HepG2 (cell line): Measurements from ENCODE around the gene RGS19. TPM values are rescaled to one million over a fixed set of nuclear protein-coding genes. Genes with fewer than 3 reads are reported as not detected.

ENCODE experiments used
- GATA4 ChIP-seq: sonication (generic); IDR thresholded peaks from 2 replicates; pipeline ENCODE4 v1.6.1; 2016; ENCODE audit warnings: antibody characterized with exemption, low read depth, borderline replicate concordance
- HDAC1 ChIP-seq: sonication (generic); formaldehyde crosslinking; IDR thresholded peaks from 2 replicates; pipeline ENCODE4 v1.5.1; 2020; ENCODE audit warnings: mild to moderate bottlenecking, missing genetic modification reagents
- HIVEP1 ChIP-seq: sonication (generic); formaldehyde crosslinking; IDR thresholded peaks from 2 replicates; pipeline ENCODE4 v1.4.0; 2020; ENCODE audit warnings: mild to moderate bottlenecking, missing genetic modification reagents
- MIER2 ChIP-seq: IDR thresholded peaks from 2 replicates; pipeline ENCODE4 v1.6.1; 2016; ENCODE audit warnings: missing biosample characterization, missing genetic modification reagents
- MLLT10 ChIP-seq: sonication (generic); formaldehyde crosslinking; IDR thresholded peaks from 2 replicates; pipeline ENCODE4 v1.4.0; 2020; ENCODE audit warnings: missing genetic modification reagents
- MTA3 ChIP-seq: sonication (generic); formaldehyde crosslinking; IDR thresholded peaks from 2 replicates; pipeline ENCODE4 v1.4.0; 2020; ENCODE audit warnings: missing genetic modification reagents
- PHF5A ChIP-seq: IDR thresholded peaks from one replicate; pipeline ENCODE4 v1.6.1; 2018; ENCODE audit warnings: low read depth, missing genetic modification reagents; ENCODE audit not compliant: unreplicated experiment
- PRPF4 ChIP-seq: fragments of 200-400 bp; formaldehyde crosslinking; IDR thresholded peaks from 2 replicates; pipeline ENCODE4 v1.6.1; 2016; ENCODE audit warnings: low read length, low read depth; ENCODE audit not compliant: poor library complexity, severe bottlenecking
- RFXANK ChIP-seq: IDR thresholded peaks from 2 replicates; pipeline ENCODE4 v1.6.1; 2016
- TBP ChIP-seq: sonication (generic); formaldehyde crosslinking; IDR thresholded peaks from 2 replicates; pipeline ENCODE4 v1.5.0; 2020; ENCODE audit warnings: missing genetic modification reagents
- UBTF ChIP-seq: sonication (generic); formaldehyde crosslinking; IDR thresholded peaks from 2 replicates; pipeline ENCODE4 v1.4.0; 2020; ENCODE audit warnings: mild to moderate bottlenecking, missing genetic modification reagents
- USF2 ChIP-seq, 2 experiments: sonication (generic) in 1 of 2; formaldehyde crosslinking in 1 of 2; IDR thresholded peaks; 2 replicates each; pipeline versions ENCODE4 v1.5.1 to v1.6.1; 2011 to 2020; ENCODE audit warnings: borderline replicate concordance in 1 of 2, low read depth in 1 of 2, low read length in 1 of 2, mild to moderate bottlenecking in 1 of 2, missing genetic modification reagents in 1 of 2, moderate library complexity in 1 of 2
- ZKSCAN1 ChIP-seq: fragments of 150-350 bp; IDR thresholded peaks from 2 replicates; pipeline ENCODE4 v1.6.1; 2014; ENCODE audit warnings: low read length
- ZNF335 ChIP-seq: sonication (generic); formaldehyde crosslinking; IDR thresholded peaks from 2 replicates; pipeline ENCODE4 v1.4.0; 2020; ENCODE audit warnings: missing genetic modification reagents
- ZNF354B ChIP-seq: sonication (generic); formaldehyde crosslinking; IDR thresholded peaks from 2 replicates; pipeline ENCODE4 v1.8.0; 2022; ENCODE audit warnings: mild to moderate bottlenecking, missing genetic modification reagents
- ZNF431 ChIP-seq: sonication (generic); formaldehyde crosslinking; IDR thresholded peaks from 2 replicates; pipeline ENCODE4 v1.9.0; 2022; ENCODE audit warnings: missing genetic modification reagents, low read depth, mild to moderate bottlenecking, borderline replicate concordance
- ZNF503 ChIP-seq: sonication (generic); formaldehyde crosslinking; IDR thresholded peaks from 2 replicates; pipeline ENCODE4 v1.4.0; 2020; ENCODE audit warnings: missing genetic modification reagents
- ZNF564 ChIP-seq: sonication (generic); formaldehyde crosslinking; IDR thresholded peaks from 2 replicates; pipeline ENCODE4 v1.8.1; 2023; ENCODE audit warnings: mild to moderate bottlenecking, missing genetic modification reagents
- ZNF720 ChIP-seq: sonication (generic); formaldehyde crosslinking; IDR thresholded peaks from 2 replicates; pipeline ENCODE4 v1.4.0; 2020; ENCODE audit warnings: missing genetic modification reagents
- ZNF83 ChIP-seq: sonication (generic); formaldehyde crosslinking; IDR thresholded peaks from 2 replicates; pipeline ENCODE4 v1.4.0; 2020; ENCODE audit warnings: missing genetic modification reagents, mild to moderate bottlenecking, borderline replicate concordance
- polyA plus RNA-seq, 8 experiments: library from polyadenylated mRNA; depleted of rRNA in 3 of 8; stranded (reverse) in 7 of 8; unstranded in 1 of 8; fragments of >200 nt; fragmentation: Illumina TruSeq in 4 of 8; extraction: Trizol in 4 of 8; gene quantifications; 2 replicates each; pipeline versions ENCODE4 v1.2.1 to v1.2.3, GENCODE V29; 2011 to 2016; ENCODE audit warnings: low read depth in 4 of 8, missing spikeins in 1 of 8, mixed read lengths in 1 of 8; ENCODE audit not compliant: insufficient read depth in 1 of 8
- total RNA-seq, 5 experiments: library from RNA; depleted of rRNA; stranded (reverse); fragments of >200 nt; fragmentation: Illumina TruSeq; extraction: Trizol; gene quantifications; 2 replicates each; pipeline ENCODE4 v1.2.3, GENCODE V29; 2016; ENCODE audit warnings: low read depth in 1 of 5
- TF ChIP-seq, protein P1 (sequence below): IDR thresholded peaks from 2 replicates; pipeline ENCODE4 v1.6.1; 2016
- TF ChIP-seq, protein P2 (sequence below): sonication (generic); formaldehyde crosslinking; IDR thresholded peaks from 2 replicates; pipeline ENCODE4 v1.4.0; 2020; ENCODE audit warnings: missing genetic modification reagents

The RGS19 gene
- total and polyA plus RNA-seq, 2 of the 13 experiments (the other 11 are each of a cell fraction or from before 2014, with no cell fraction given) = 10.7 to 11.9 TPM

DNA sequence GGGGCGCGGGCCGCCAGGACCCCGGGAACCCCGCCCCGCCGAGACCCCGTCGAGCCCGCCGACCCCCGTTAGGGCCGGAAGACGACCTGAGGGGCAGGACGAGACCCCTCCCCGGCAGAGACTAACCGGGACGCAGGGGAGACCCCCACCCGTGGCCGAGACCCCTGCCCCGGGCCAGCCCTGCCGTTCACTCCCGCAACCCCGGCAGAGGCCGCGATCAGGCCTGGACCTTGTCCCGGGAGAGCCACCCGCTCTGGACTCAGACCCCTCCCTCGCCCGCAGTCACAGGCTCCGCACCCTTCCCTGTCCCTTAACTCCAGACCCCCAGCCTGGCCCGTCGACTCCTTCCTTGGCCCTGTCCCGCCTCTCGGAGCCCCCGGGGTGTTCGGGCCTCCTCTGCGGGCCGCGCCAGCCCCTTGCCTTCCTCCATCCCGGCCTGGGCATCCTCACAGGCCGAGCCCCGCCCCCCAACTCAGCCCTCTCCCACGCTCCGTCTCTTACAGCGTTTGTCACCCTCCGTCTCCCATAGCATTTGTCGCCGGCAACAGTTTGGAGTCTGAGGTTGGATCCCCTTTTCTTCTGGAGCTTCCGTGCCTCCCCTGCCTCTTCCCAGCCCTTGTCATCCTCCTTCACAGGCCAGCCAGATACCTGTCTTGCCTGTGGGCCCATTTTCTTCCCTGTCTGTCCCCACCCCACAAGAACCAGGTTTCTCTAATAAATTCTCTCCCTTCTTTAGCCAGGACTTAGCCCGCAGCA, 15.8 kb downstream of the RGS19 start (continued):
- TF ChIP-seq UBTF (CRISPR knock-in tag) = peak; percentile 68
- no peak for TF ChIP-seq TBP (CRISPR knock-in tag)
- TF ChIP-seq HDAC1 (CRISPR knock-in tag) = peak; percentile 9; the same call in 1 of the 2 replicates
- TF ChIP-seq MLLT10 (CRISPR knock-in tag) = no peak
- TF ChIP-seq ZKSCAN1 = no peak
- TF ChIP-seq RFXANK = no peak; the same call in 1 of the 2 replicates
- TF ChIP-seq ZNF335 (CRISPR knock-in tag) = no peak; the same call in 1 of the 2 replicates
- no peak for TF ChIP-seq GATA4
- 0 out of 2 replicates have a peak, but pooled peaks have one; percentile 63 for TF ChIP-seq ZNF354B (CRISPR knock-in tag)
- TF ChIP-seq ZNF564 (CRISPR knock-in tag) = peak; percentile 21; the same call in 1 of the 2 replicates
- TF ChIP-seq MIER2 (CRISPR knock-in tag) = peak; percentile 14; the same call in 1 of the 2 replicates
- TF ChIP-seq ZNF83 (CRISPR knock-in tag) = peak; percentile 22; the same call in 1 of the 2 replicates
- no peak for TF ChIP-seq ZNF503 (CRISPR knock-in tag)
- no peak for TF ChIP-seq USF2 (IDR thresholded peaks at IDR 0.05; ENCODE audit: low read depth, low read length)
- TF ChIP-seq USF2 (CRISPR knock-in tag; IDR thresholded peaks at IDR 0.05; ENCODE audit: borderline replicate concordance) = no peak
- no peak for TF ChIP-seq PRPF4
- peak; percentile 16; the same call in 1 of the 2 replicates for TF ChIP-seq MTA3 (CRISPR knock-in tag)
- no peak for TF ChIP-seq PHF5A (CRISPR knock-in tag)
- no peak for TF ChIP-seq ZNF431 (CRISPR knock-in tag)
- TF ChIP-seq, protein P1, sequence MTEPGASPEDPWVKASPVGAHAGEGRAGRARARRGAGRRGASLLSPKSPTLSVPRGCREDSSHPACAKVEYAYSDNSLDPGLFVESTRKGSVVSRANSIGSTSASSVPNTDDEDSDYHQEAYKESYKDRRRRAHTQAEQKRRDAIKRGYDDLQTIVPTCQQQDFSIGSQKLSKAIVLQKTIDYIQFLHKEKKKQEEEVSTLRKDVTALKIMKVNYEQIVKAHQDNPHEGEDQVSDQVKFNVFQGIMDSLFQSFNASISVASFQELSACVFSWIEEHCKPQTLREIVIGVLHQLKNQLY (CRISPR knock-in tag) = no peak
- TF ChIP-seq, protein P2, sequence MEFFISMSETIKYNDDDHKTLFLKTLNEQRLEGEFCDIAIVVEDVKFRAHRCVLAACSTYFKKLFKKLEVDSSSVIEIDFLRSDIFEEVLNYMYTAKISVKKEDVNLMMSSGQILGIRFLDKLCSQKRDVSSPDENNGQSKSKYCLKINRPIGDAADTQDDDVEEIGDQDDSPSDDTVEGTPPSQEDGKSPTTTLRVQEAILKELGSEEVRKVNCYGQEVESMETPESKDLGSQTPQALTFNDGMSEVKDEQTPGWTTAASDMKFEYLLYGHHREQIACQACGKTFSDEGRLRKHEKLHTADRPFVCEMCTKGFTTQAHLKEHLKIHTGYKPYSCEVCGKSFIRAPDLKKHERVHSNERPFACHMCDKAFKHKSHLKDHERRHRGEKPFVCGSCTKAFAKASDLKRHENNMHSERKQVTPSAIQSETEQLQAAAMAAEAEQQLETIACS = no peak
- TF ChIP-seq HIVEP1 (CRISPR knock-in tag) = peak; percentile 56; the same call in 1 of the 2 replicates
- 0 out of 2 replicates have a peak, but pooled peaks have one; percentile 46 for TF ChIP-seq ZNF720
